Endothelial cell of umbilical vein (primary cell): ENCODE measurements around the gene NUBPL. TPM values are rescaled to one million over a fixed set of nuclear protein-coding genes. Genes with fewer than 3 reads are reported as not detected.

Experiments used
- BruUV-seq: library from RNA; stranded (reverse); fragments of 400-500 nt; replicated peaks from 2 replicates; lab custom pipeline; 2021; lab: Mats Ljungman, UMichigan
- CTCF ChIA-PET: fragments of 300-600, 350-600 bp; sonication (Branson Sonifier 250); formaldehyde crosslinking; loops from one replicate; lab custom pipeline; 2021; ENCODE audit warnings: antibody characterized with exemption, inconsistent platforms; lab: Charles Lee
- POLR2A ChIA-PET: fragments of 300-600, 350-600 bp; sonication (Branson Sonifier 250); formaldehyde crosslinking; loops from one replicate; lab custom pipeline; 2021; ENCODE audit warnings: antibody characterized with exemption, inconsistent platforms; lab: Charles Lee
- DNase-seq: peaks from one replicate; pipeline ENCODE4 v3.0.0-alpha.2; 2011; ENCODE audit warnings: low read depth, low spot score
- FAIRE-seq: peaks from 2 replicates; lab custom pipeline; 2011; peaks lifted over from hg19 to GRCh38; lab: Jason Lieb, UNC
- H2AFZ ChIP-seq: 2 replicates; pipeline ENCODE4 v1.6.0; 2012; ENCODE audit warnings: low read depth, low read length, control low read depth, inconsistent platforms
- H3K27ac ChIP-seq: 2 replicates; pipeline ENCODE4 v1.5.1; 2011; ENCODE audit warnings: low read depth, mild to moderate bottlenecking, control low read depth, low read length, moderate library complexity; ENCODE audit not compliant: insufficient read depth
- H3K27me3 ChIP-seq, 2 experiments: 2 replicates each; pipeline versions ENCODE4 v1.6.0 to v1.6.1; 2011; ENCODE audit warnings: low read length in 2 of 2, mixed read lengths in 1 of 2; ENCODE audit not compliant: control insufficient read depth in 2 of 2, insufficient read depth in 2 of 2
- H3K36me3 ChIP-seq, 2 experiments: 2 replicates in 1 of 2; 3 replicates in 1 of 2; pipeline ENCODE4 v1.5.1; 2011; ENCODE audit warnings: low read length in 2 of 2, mild to moderate bottlenecking in 1 of 2, moderate library complexity in 1 of 2; ENCODE audit not compliant: control insufficient read depth in 2 of 2, insufficient read depth in 2 of 2; ENCODE audit errors: extremely low read depth in 1 of 2
- H3K4me1 ChIP-seq: 3 replicates; pipeline ENCODE4 v1.5.1; 2011; ENCODE audit warnings: mild to moderate bottlenecking, low read length; ENCODE audit not compliant: control insufficient read depth, insufficient read depth; ENCODE audit errors: extremely low read depth
- H3K4me2 ChIP-seq: 2 replicates; pipeline ENCODE4 v1.6.1; 2011; ENCODE audit warnings: low read length, control low read depth, mixed read lengths; ENCODE audit not compliant: insufficient read depth
- H3K4me3 ChIP-seq, 3 experiments: fragments of 200-600 bp in 1 of 3; sonication (generic), shearing (Covaris generic) in 1 of 3; replicated peaks in 1 of 3; 2 replicates each; pipeline ENCODE4 v1.5.1; 2011 to 2016; ENCODE audit warnings: control low read depth in 3 of 3, low read length in 3 of 3, mild to moderate bottlenecking in 2 of 3, inconsistent platforms in 1 of 3, low read depth in 1 of 3, moderate library complexity in 1 of 3; ENCODE audit not compliant: insufficient read depth in 1 of 3
- H3K79me2 ChIP-seq: 2 replicates; pipeline ENCODE4 v1.6.0; 2012; ENCODE audit warnings: low read length, inconsistent platforms; ENCODE audit not compliant: control insufficient read depth, insufficient read depth
- H3K9ac ChIP-seq: replicated peaks from 2 replicates; pipeline ENCODE3; 2011; ENCODE audit warnings: low read length, control low read depth; ENCODE audit not compliant: insufficient read depth; ENCODE audit errors: extremely low read depth
- H3K9me1 ChIP-seq: replicated peaks from 3 replicates; pipeline ENCODE4 v1.6.0; 2011; ENCODE audit warnings: mild to moderate bottlenecking, low read length; ENCODE audit not compliant: control insufficient read depth, insufficient read depth; ENCODE audit errors: extremely low read depth
- H3K9me3 ChIP-seq: replicated peaks from 2 replicates; pipeline ENCODE4 v1.5.1; 2012; ENCODE audit warnings: low read length, inconsistent platforms; ENCODE audit not compliant: control insufficient read depth, insufficient read depth
- H4K20me1 ChIP-seq: replicated peaks from 2 replicates; pipeline ENCODE3; 2011; ENCODE audit warnings: mild to moderate bottlenecking, low read length; ENCODE audit not compliant: control insufficient read depth, insufficient read depth; ENCODE audit errors: extremely low read depth
- FOS ChIP-seq: IDR thresholded peaks from 2 replicates; pipeline ENCODE4 v1.6.1; 2011; ENCODE audit warnings: mild to moderate bottlenecking, low read length, moderate library complexity, borderline replicate concordance; ENCODE audit not compliant: insufficient read depth
- GATA2 ChIP-seq: IDR thresholded peaks from 2 replicates; pipeline ENCODE4 v1.7.0; 2011; ENCODE audit warnings: low read depth, mild to moderate bottlenecking, moderate library complexity, mixed read lengths, low read length; ENCODE audit not compliant: insufficient read length, insufficient read depth
- MYC ChIP-seq: IDR thresholded peaks from one replicate; pipeline ENCODE4 v1.6.1; 2011; ENCODE audit warnings: mild to moderate bottlenecking, low read depth, low read length
- POLR2AphosphoS5 ChIP-seq: IDR thresholded peaks from 2 replicates; pipeline ENCODE4 v1.6.1; 2012; ENCODE audit warnings: low read depth, mild to moderate bottlenecking, control low read depth, low read length, moderate library complexity; ENCODE audit not compliant: insufficient read depth
- dilution Hi-C: fragments of 300-500 bp; cut with MboI; formaldehyde crosslinking; loops from one replicate; pipeline ENCODE4 v1.15.0; 2019; ENCODE audit warnings: low sequenced_read_pairs; ENCODE audit not compliant: extremely low pct_ligation_motif_present
- intact Hi-C: fragments of 100-400 bp; cut with micrococcal nuclease; formaldehyde crosslinking; loops from one replicate; pipeline ENCODE4 v1.10.0; 2022
- polyA plus RNA-seq, 4 experiments: library from polyadenylated mRNA; depleted of rRNA in 3 of 4; stranded (reverse) in 3 of 4; unstranded in 1 of 4; fragments of >200 nt; gene quantifications; 2 replicates each; pipeline versions ENCODE4 v1.2.1 to v1.2.3, GENCODE V29; 2011 to 2012; ENCODE audit warnings: missing spikeins in 1 of 4
- total RNA-seq: library from RNA; stranded (reverse); gene quantifications from 2 replicates; pipeline ENCODE4 v1.2.3, GENCODE V29; 2021
- TF ChIP-seq, protein P1 (sequence below): IDR thresholded peaks from 2 replicates; pipeline ENCODE4 v1.6.1; 2011; ENCODE audit not compliant: insufficient read depth, insufficient read length
- TF ChIP-seq, protein P2 (sequence below), 2 donors: IDR thresholded peaks; 1 replicate in 1 of 2; 2 replicates in 1 of 2; pipeline ENCODE4 v1.5.1; 2011; ENCODE audit warnings: low read length in 2 of 2, mild to moderate bottlenecking in 2 of 2, moderate library complexity in 2 of 2, control low read depth in 1 of 2, inconsistent platforms in 1 of 2, low read depth in 1 of 2; ENCODE audit not compliant: insufficient read depth in 1 of 2; ENCODE audit errors: extremely low read depth in 1 of 2

The NUBPL gene
- total and polyA plus RNA-seq, 2 donors (not counting 3 experiments of a cell fraction or from before 2014, with no cell fraction given): 2.1 to 12.3 TPM

- no TSS peak for BruUV-seq
These were observed 15.9 kb upstream of the NUBPL start for GRCh38 chr14:31545328-31545727.

More at GRCh38 chr14:31545328-31545727, 15.9 kb upstream of the NUBPL start:
- DNase-seq (no peak), FAIRE-seq (no peak)
- Histone ChIP-seq H4K20me1 (no peaks in the 10 kb centered on the region), H3K9me3 (no peaks in the 10 kb centered on the region), H3K4me3 (no peak overlapping the region), H3K27ac (no peak overlapping the region), H3K4me2 (no peak overlapping the region), H3K9ac (no peak overlapping the region), H3K4me1 (no peaks in the 10 kb centered on the region), H2AFZ (no peak overlapping the region), H3K36me3 (no peaks in the 10 kb centered on the region), H3K79me2 (no peaks in the 10 kb centered on the region), H3K27me3 (peaks cover 4 to 6% of the 10 kb centered on the region in 2 experiments), H3K9me1 (no peaks in the 10 kb centered on the region)
- dilution Hi-C loops: no loop called here
- ChIA-PET POLR2A (no interaction called here), CTCF (interaction anchor here (1.2 to 1.5 kb wide), 2 partner anchors 9 to 707 kb away, joined by 4 to 5 read pairs; no protein-coding TSS in a partner anchor)
- TF ChIP-seq GATA2 (no peak), MYC (no peak), POLR2AphosphoS5 (no peak), FOS (no peak)
- TF ChIP-seq, protein P1, sequence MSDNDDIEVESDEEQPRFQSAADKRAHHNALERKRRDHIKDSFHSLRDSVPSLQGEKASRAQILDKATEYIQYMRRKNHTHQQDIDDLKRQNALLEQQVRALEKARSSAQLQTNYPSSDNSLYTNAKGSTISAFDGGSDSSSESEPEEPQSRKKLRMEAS: no peak
- TF ChIP-seq, protein P2, sequence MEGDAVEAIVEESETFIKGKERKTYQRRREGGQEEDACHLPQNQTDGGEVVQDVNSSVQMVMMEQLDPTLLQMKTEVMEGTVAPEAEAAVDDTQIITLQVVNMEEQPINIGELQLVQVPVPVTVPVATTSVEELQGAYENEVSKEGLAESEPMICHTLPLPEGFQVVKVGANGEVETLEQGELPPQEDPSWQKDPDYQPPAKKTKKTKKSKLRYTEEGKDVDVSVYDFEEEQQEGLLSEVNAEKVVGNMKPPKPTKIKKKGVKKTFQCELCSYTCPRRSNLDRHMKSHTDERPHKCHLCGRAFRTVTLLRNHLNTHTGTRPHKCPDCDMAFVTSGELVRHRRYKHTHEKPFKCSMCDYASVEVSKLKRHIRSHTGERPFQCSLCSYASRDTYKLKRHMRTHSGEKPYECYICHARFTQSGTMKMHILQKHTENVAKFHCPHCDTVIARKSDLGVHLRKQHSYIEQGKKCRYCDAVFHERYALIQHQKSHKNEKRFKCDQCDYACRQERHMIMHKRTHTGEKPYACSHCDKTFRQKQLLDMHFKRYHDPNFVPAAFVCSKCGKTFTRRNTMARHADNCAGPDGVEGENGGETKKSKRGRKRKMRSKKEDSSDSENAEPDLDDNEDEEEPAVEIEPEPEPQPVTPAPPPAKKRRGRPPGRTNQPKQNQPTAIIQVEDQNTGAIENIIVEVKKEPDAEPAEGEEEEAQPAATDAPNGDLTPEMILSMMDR (IDR thresholded peaks at IDR 0.05; ENCODE audit: extremely low read depth in 1 of 2, insufficient read depth in 1 of 2, low read depth in 1 of 2, low read length in 2 of 2): no peak
- intact Hi-C loops: no loop called here
